Measurements from ENCODE around the gene SNX17.

The SNX17 gene

GRCh38 chr2:27370816-27371620 lies 602 bp downstream of the SNX17 start:
- Histone ChIP-seq H4K20me1 (ENCODE audit: insufficient read depth, low read length) (no peaks in the 10 kb centered on the region), H3K4me3 (ENCODE audit: low read length) (peak overlapping the region; percentile 93), H3K79me2 (ENCODE audit: low read length) (peaks cover 43% of the 10 kb centered on the region), H3K27ac (ENCODE audit: low read length) (peak overlapping the region; percentile 65), H2AFZ (ENCODE audit: low read depth, low read length) (no peak overlapping the region; the same call in 1 of the 2 replicates), H3K36me3 (replicated peaks; ENCODE audit: low read depth, low read length) (peaks cover 33% of the 10 kb centered on the region), H3K4me2 (ENCODE audit: low read length) (peak overlapping the region; percentile 94), H3K9ac (ENCODE audit: low read length) (peak overlapping the region; percentile 95), H3K27me3 (ENCODE audit: low read depth, low read length) (no peaks in the 10 kb centered on the region), H3K4me1 (ENCODE audit: low read length) (peaks cover 16% of the 10 kb centered on the region), H3K9me3 (ENCODE audit: insufficient read depth, low read length) (no peaks in the 10 kb centered on the region)
- TF ChIP-seq EZH2phosphoT487 (IDR thresholded peaks at IDR 0.05; ENCODE audit: low read depth) = no peak
- TF ChIP-seq, protein P1, sequence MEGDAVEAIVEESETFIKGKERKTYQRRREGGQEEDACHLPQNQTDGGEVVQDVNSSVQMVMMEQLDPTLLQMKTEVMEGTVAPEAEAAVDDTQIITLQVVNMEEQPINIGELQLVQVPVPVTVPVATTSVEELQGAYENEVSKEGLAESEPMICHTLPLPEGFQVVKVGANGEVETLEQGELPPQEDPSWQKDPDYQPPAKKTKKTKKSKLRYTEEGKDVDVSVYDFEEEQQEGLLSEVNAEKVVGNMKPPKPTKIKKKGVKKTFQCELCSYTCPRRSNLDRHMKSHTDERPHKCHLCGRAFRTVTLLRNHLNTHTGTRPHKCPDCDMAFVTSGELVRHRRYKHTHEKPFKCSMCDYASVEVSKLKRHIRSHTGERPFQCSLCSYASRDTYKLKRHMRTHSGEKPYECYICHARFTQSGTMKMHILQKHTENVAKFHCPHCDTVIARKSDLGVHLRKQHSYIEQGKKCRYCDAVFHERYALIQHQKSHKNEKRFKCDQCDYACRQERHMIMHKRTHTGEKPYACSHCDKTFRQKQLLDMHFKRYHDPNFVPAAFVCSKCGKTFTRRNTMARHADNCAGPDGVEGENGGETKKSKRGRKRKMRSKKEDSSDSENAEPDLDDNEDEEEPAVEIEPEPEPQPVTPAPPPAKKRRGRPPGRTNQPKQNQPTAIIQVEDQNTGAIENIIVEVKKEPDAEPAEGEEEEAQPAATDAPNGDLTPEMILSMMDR (IDR thresholded peaks at IDR 0.05; ENCODE audit: low read depth, low read length) = no peak

DNA sequence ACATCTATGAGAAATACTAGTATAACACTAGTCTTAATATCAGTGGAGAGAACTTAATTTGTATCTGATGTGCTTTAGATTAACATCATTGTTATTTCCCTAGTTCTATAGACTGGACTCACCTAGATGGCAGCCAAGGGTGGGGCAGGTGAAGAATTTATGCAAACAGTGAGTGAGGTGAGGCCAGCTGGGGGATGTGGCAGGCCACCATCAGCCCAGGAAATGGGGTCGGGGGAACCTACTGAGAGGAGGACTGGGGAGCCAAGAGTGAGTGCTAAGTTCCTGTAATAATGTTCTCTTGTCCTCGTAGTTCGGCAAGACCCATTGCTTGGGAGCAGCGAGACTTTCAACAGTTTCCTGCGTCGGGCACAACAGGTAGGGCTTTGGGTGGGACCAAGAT lies 2.5 kb downstream of the SNX17 start:
- Histone ChIP-seq H3K4me3 (ENCODE audit: low read length) (no peak overlapping the region), H3K79me2 (ENCODE audit: low read length) (peaks cover 43% of the 10 kb centered on the region), H3K4me1 (ENCODE audit: low read length) (peaks cover 16% of the 10 kb centered on the region), H3K27me3 (ENCODE audit: low read depth, low read length) (no peaks in the 10 kb centered on the region), H3K9me3 (ENCODE audit: insufficient read depth, low read length) (no peaks in the 10 kb centered on the region), H3K27ac (ENCODE audit: low read length) (no peak overlapping the region), H4K20me1 (ENCODE audit: insufficient read depth, low read length) (no peaks in the 10 kb centered on the region), H3K9ac (ENCODE audit: low read length) (no peak overlapping the region), H3K36me3 (replicated peaks; ENCODE audit: low read depth, low read length) (peaks cover 34% of the 10 kb centered on the region), H3K4me2 (ENCODE audit: low read length) (no peak overlapping the region), H2AFZ (ENCODE audit: low read depth, low read length) (no peak overlapping the region)
- TF ChIP-seq EZH2phosphoT487 (IDR thresholded peaks at IDR 0.05; ENCODE audit: low read depth) = no peak
- TF ChIP-seq, protein P1 (IDR thresholded peaks at IDR 0.05; ENCODE audit: low read depth, low read length) = no peak

- peaks cover 16% of the 10 kb centered on the region for H3K4me1 ChIP-seq (ENCODE audit: low read length)
- H3K27ac ChIP-seq (ENCODE audit: low read length) = no peak overlapping the region
- no peaks in the 10 kb centered on the region for H4K20me1 ChIP-seq (ENCODE audit: insufficient read depth, low read length)
- peaks cover 40% of the 10 kb centered on the region for H3K36me3 ChIP-seq (replicated peaks; ENCODE audit: low read depth, low read length)
- TF ChIP-seq, protein P1 (IDR thresholded peaks at IDR 0.05; ENCODE audit: low read depth, low read length) = no peak
- no peak for TF ChIP-seq EZH2phosphoT487 (IDR thresholded peaks at IDR 0.05; ENCODE audit: low read depth)
- peaks cover 42% of the 10 kb centered on the region for H3K79me2 ChIP-seq (ENCODE audit: low read length)
- no peak overlapping the region for H3K4me2 ChIP-seq (ENCODE audit: low read length)
- no peaks in the 10 kb centered on the region for H3K9me3 ChIP-seq (ENCODE audit: insufficient read depth, low read length)
- H2AFZ ChIP-seq (ENCODE audit: low read depth, low read length) = no peak overlapping the region
- H3K27me3 ChIP-seq (ENCODE audit: low read depth, low read length) = no peaks in the 10 kb centered on the region
- no peak overlapping the region for H3K4me3 ChIP-seq (ENCODE audit: low read length)
- no peak overlapping the region for H3K9ac ChIP-seq (ENCODE audit: low read length)
These were observed 3.2 kb downstream of the SNX17 start for GRCh38 chr2:27373567-27373966.

DNA sequence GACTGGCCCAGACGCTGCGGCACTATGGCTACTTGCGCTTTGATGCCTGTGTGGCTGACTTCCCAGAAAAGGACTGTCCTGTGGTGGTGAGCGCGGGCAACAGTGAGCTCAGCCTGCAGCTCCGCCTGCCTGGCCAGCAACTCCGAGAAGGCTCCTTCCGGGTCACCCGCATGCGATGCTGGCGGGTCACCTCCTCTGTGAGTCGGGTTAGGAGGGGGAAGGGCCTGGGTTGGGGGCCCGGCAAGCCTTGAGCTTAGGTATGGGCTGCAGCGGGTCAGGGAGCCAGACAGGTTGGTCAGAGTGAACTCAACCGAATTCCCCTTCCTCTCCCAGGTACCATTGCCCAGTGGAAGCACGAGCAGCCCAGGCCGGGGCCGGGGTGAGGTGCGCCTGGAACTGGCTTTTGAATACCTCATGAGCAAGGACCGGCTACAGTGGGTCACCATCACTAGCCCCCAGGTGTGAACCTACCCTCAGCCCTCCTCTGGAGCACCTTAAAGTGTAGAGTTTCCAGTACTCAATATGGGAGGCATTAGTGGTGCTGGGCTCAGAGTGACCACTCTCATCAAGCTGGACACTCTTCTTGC lies 5.2 kb downstream of the SNX17 start:
- Histone ChIP-seq H3K9ac (ENCODE audit: low read length) (no peak overlapping the region), H3K27ac (ENCODE audit: low read length) (no peak overlapping the region), H3K27me3 (ENCODE audit: low read depth, low read length) (no peaks in the 10 kb centered on the region), H3K4me2 (ENCODE audit: low read length) (no peak overlapping the region), H2AFZ (ENCODE audit: low read depth, low read length) (no peak overlapping the region), H3K79me2 (ENCODE audit: low read length) (peaks cover 35% of the 10 kb centered on the region), H3K4me1 (ENCODE audit: low read length) (peaks cover 16% of the 10 kb centered on the region), H3K36me3 (replicated peaks; ENCODE audit: low read depth, low read length) (peaks cover 50% of the 10 kb centered on the region), H3K4me3 (ENCODE audit: low read length) (no peak overlapping the region), H4K20me1 (ENCODE audit: insufficient read depth, low read length) (no peaks in the 10 kb centered on the region), H3K9me3 (ENCODE audit: insufficient read depth, low read length) (no peaks in the 10 kb centered on the region)
- no peak for TF ChIP-seq EZH2phosphoT487 (IDR thresholded peaks at IDR 0.05; ENCODE audit: low read depth)
- TF ChIP-seq, protein P1 (IDR thresholded peaks at IDR 0.05; ENCODE audit: low read depth, low read length) = no peak
